ENCODE measurements around the gene DSC1. TPM values are rescaled to one million over a fixed set of nuclear protein-coding genes. Genes with fewer than 3 reads are reported as not detected.
A peak's percentile ranks its signal among the peaks of the same experiment; 100 is the strongest.

The DSC1 gene
- total and polyA plus RNA-seq, 2 experiments from 2014 or later: not detected

GRCh38 chr18:31205273-31205672 lies 42.6 kb upstream of the DSC1 start (continued):
- TF ChIP-seq ZNF462 (CRISPR knock-in tag; IDR thresholded peaks at IDR 0.05): no peak
- TF ChIP-seq POLR2AphosphoS5 (IDR thresholded peaks at IDR 0.05; ENCODE audit: low read depth): no peak
- no peak for TF ChIP-seq CREB1 (CRISPR knock-in tag; IDR thresholded peaks at IDR 0.05; ENCODE audit: low read depth)
- TF ChIP-seq ZNF331 (CRISPR knock-in tag; IDR thresholded peaks at IDR 0.05; ENCODE audit: low read depth): no peak
- no peak for TF ChIP-seq ETS1 (IDR thresholded peaks at IDR 0.05)
- TF ChIP-seq STAT1 (IDR thresholded peaks at IDR 0.05; ENCODE audit: unreplicated experiment): no peak

GRCh38 chr18:31204833-31205232 lies 42.2 kb upstream of the DSC1 start:
- no peak for ATAC-seq
- Histone ChIP-seq H3K27ac (ENCODE audit: low read depth) (no peak overlapping the region), H3K4me1 (ENCODE audit: insufficient read depth) (peaks cover 31% of the 10 kb centered on the region), H4K20me1 (replicated peaks; ENCODE audit: insufficient read depth) (no peaks in the 10 kb centered on the region), H3K36me3 (ENCODE audit: insufficient read depth) (no peaks in the 10 kb centered on the region), H2AFZ (peak overlapping the region; percentile 33; the same call in 1 of the 2 replicates), H3K4me2 (no peak overlapping the region), H3F3A (replicated peaks; ENCODE audit: low read depth) (no peaks in the 10 kb centered on the region), H3K27me3 (ENCODE audit: insufficient read depth) (no peaks in the 10 kb centered on the region), H3K79me2 (replicated peaks; ENCODE audit: insufficient read depth) (no peaks in the 10 kb centered on the region), H3K9me2 (ENCODE audit: insufficient read depth) (no peaks in the 10 kb centered on the region), H3K4me3 (no peak overlapping the region)
- TF ChIP-seq STAT1 (IDR thresholded peaks at IDR 0.05; ENCODE audit: unreplicated experiment) (no peak), ZNF331 (CRISPR knock-in tag; IDR thresholded peaks at IDR 0.05; ENCODE audit: low read depth) (no peak), ETS1 (IDR thresholded peaks at IDR 0.05) (no peak)
- Mint-ChIP-seq H3K9me3 (no peaks in the 10 kb centered on the region), H3K27ac (no peak overlapping the region), H3K27me3 (ENCODE audit: insufficient read depth, low read depth, poor library complexity) (no peaks in the 10 kb centered on the region), H3K36me3 (ENCODE audit: low read depth) (no peaks in the 10 kb centered on the region), H3K4me1 (peaks cover 24% of the 10 kb centered on the region), H3K4me3 (no peak overlapping the region)
- no peak for DNase-seq (ENCODE audit: low spot score)
